HG03060 (cell line): Measurements from ENCODE around the gene RPS10.
"Not testable (repeated sequence)": the region's sequence is repeated elsewhere in the genome, so short reads cannot be mapped to it uniquely, and the experiment has no call there.

Source experiments
- ATAC-seq: cut with Tn5 transposase; IDR thresholded peaks from one replicate; pipeline ENCODE4 v1.9.1; 2021; ENCODE audit warnings: low read depth, moderate number of reproducible peaks; ENCODE audit not compliant: unreplicated experiment

Gene RPS10

GRCh38 chr6:34451192-34451591 is 25.3 kb upstream of the RPS10 start:
- ATAC-seq, result no peak

DNA sequence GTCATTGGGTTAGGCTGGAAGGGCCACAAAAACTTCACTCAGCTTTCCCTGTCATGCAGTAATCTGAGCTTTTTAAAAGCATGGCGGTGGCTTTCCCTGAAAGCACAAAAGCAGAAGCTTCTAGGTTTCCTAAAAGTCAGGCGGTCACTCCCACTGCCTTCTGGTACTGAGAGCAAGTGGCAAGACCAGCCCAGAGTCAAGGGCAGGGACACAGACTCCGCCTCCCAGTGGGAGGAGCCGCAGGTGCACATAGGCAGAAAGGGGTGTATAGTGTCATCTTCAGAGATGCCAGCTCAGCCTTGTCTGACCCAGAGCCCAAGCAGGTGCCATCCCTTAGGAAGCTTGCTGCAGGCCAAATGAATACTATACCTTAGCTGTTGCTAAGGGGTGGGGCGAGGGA is 22.0 kb upstream of the RPS10 start:
- no peak for ATAC-seq

- no peak for ATAC-seq
Observed at GRCh38 chr6:34447386-34447785, 21.5 kb upstream of the RPS10 start.

GRCh38 chr6:34445313-34445860 is 19.5 kb upstream of the RPS10 start:
- no peak for ATAC-seq

DNA sequence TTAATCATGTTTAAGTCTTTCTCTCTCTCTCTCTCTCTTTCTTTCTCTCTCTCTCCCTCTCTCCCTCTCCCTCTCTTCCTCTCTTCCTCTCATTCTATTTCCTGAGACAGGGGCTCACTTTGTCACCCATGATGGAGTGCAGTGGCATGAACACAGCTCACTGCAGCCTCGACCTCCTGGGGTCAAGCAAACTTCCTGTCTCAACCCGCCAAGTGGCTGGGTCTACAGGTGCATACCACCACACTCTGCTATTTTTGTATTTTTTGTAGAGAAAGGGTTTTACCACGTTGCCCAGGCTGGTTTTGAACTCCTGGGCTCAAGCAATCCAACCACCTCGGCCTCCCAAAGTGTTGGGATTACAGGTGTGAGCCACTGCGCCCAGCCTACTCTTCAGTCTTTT is 15.7 kb upstream of the RPS10 start:
- no peak for ATAC-seq

DNA sequence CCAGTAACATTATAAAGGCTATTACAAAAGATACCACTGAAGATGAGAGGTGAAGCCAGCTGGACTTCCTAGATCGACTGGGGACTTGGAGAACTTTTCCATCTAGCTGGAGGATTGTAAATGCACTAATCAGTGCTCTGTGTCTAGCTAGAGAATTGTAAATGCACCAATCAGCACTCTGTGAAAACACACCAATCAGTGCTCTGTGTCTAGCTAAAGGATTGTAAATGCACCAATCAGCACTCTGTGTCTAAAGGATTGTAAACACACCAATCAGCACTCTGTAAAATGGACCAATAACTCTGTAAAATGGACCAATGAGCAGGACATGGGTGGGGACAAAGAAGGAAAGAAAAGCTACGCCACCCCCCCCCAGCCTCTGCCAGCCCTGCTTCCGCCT is 13.6 kb upstream of the RPS10 start:
- no peak for ATAC-seq

- ATAC-seq, result no peak
Observed at GRCh38 chr6:34438705-34439104, 12.8 kb upstream of the RPS10 start.

GRCh38 chr6:34437644-34437970 is 11.7 kb upstream of the RPS10 start:
- ATAC-seq, result no peak

DNA sequence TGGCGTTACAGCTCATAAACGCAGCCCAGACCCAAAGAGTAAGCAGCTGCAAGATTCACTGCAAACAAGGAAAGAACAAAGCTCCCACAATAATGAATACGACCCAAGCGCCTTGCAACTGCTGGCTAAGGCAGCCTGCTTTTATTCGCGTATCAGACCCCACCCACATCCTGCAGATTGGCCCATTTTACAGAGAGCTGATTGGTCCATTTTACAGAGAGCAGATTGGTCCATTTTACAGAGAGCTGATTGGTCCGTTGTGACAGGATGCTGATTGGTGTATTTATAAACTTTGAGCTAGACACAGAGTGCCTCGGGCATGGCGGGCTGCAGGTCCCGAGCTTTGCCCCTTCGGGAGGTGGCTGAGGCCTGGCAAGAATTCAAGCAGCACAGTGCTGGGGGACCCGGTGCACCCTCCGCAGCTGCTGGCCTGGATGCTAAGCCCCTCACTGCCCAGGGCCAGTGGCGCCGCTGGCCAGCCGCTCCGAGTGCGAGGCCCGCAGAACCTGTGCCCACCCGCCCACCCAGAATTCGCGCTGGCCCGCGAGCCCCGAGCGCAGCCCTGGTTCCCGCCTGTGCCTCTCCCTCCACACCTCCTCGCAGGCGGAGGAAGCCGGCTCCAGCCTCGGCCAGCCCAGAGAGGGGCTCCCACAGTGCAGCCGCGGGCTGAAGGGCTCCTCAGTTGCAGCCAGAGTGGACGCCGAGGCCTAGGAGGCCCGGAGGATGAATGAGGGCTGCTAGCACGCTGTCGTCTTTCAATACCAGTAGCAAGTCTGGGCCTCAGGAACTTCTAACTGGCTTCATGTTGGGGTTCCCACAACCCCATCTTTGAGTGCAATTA is 11.2 kb upstream of the RPS10 start:
- no peak for ATAC-seq

GRCh38 chr6:34435916-34436315 is 10.0 kb upstream of the RPS10 start:
- no peak for ATAC-seq

DNA sequence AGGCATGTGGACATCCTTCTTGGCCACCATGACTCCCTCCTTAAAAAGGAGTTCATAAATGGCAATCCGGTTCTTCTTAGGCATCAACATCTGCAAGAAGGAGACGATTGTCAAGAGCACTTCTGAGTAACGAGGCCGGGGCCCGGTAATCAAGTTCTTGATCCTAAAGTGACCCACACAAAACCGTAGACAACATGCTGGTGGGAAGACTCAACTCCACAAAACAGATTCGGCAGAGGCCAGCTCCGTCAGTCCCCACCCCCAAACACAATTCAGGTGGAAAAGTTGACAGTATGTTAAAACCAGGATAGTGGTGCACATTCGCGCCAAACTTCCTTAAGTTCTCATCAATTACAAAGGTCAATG is 754 bp downstream of the RPS10 start:
- ATAC-seq, result no peak

- ATAC-seq, result no peak
Observed at GRCh38 chr6:34424200-34425131, 1.4 kb downstream of the RPS10 start.

DNA sequence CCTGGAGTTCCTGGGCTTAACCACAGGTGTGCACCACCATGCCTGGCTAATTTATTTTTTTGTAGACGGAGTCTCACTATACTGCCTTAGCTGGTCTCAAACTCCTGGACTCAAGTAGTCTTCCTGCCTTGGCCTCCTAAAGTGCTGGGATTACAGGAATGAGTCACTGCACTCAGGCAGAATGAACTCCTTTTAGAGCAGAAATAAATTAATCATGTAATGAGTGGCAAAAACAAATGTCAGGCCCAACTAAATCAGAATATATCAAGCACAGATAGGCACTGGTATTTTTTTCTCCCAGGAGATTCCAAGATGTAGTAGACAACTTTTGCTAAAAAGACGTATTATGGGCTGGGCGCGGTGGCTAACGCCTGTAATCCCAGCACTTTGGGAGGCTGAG is 2.6 kb downstream of the RPS10 start:
- ATAC-seq, result no peak

DNA sequence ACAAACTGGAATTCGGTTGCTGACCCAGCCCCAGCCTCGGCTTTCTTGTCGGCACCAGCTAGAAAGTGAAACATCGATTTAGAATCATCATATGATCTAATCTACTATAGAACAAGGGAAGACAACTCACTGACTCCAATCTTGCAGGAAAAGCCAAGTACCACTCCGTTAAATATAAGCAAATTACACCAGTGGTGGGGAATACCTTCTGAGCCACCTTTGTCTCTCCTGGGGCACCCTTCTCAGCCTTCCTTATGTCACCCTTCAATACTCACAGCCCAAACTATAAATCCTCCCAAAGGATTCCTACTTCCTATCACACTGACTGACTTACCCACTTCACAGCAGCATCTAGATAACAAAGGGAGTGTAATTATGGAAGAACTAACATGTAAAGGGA is 7.5 kb downstream of the RPS10 start:
- ATAC-seq, result no peak

- ATAC-seq, result no peak
Observed at GRCh38 chr6:34416877-34417371, 8.9 kb downstream of the RPS10 start.

DNA sequence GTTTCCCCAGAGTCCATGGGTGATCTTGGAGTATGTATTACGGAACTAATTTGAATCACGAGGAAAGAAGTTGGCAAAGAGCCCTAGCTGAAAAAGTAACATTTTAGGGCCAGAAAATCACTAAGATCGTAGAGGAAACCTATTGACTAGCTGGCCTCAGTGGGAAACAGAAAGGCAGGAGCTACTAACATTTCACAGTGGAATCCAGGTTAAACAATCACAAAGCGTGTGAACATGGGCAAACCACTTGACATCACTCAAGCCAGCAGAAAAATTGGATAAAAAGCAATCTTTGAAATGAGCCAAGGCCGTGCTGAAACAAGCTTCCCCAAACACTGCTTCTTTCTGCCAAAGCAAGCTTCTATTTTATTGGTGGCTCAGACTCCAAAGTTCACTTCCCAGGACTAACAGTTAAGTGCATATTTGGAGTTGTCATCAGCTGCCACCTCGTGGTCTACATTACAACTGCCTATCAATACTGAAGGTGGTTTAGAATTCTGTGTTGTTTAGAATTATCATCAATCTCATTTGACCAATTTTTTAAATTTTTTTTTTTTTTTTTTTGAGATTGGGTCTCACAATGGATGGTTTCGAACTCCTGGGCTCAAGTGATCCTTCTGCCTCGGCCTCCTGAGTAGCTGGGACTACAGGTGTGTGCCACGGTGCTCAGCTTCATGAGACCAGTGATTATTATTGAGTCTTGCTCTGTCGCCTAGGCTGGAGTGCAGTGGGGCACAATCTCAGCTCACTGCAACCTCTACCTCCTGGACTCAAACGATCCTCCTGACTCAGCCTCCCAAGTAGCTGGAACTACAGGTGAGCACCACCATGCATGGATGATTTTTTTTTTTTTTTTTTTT is 10.6 kb downstream of the RPS10 start:
- no peak for ATAC-seq

- ATAC-seq, result no peak
Observed at GRCh38 chr6:34412643-34413214, 13.1 kb downstream of the RPS10 start.

DNA sequence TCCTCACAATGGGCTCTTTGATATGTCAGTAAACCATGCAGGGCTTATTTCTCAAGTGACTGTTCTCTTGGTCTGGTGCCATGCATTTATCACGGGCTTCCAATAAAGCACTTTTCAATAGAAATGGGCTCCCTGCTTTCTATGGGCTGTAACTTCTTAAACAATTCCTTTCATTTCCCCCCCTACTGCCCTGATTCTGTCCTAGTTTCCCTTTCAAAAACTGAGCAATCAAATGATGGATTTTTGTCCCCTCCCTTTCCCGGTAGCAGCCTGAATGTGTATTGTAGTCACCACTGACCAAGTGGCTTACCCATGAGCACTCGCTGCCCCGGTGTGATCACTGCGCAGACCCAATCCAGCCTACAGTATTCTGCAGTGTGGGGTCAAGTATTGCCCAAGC is 13.9 kb downstream of the RPS10 start:
- ATAC-seq, result no peak

GRCh38 chr6:34407915-34408314 is 18.0 kb downstream of the RPS10 start:
- not testable (repeated sequence) for ATAC-seq

GRCh38 chr6:34396518-34396917 is 29.4 kb downstream of the RPS10 start:
- no peak for ATAC-seq
